Neuronal stem cell (in vitro differentiated cells): Measurements from ENCODE around the gene AURKAIP1.

Source experiments
- DNase-seq: peaks from one replicate; pipeline ENCODE4 v3.0.0-alpha.2; 2013; ENCODE audit warnings: low spot score
- H2AFZ ChIP-seq: one replicate; pipeline ENCODE4 v1.6.1; 2013; ENCODE audit warnings: mild to moderate bottlenecking, low read length, inconsistent platforms
- H2AK5ac ChIP-seq: 2 replicates; pipeline ENCODE4 v1.6.1; 2013; ENCODE audit warnings: low read depth, mild to moderate bottlenecking, inconsistent platforms, low read length, moderate library complexity, mixed read lengths
- H2BK120ac ChIP-seq: 2 replicates; pipeline ENCODE4 v1.6.1; 2013; ENCODE audit warnings: low read depth, mild to moderate bottlenecking, inconsistent platforms, low read length, moderate library complexity, mixed read lengths
- H2BK12ac ChIP-seq: one replicate; pipeline ENCODE4 v1.6.1; 2013; ENCODE audit warnings: low read length, inconsistent platforms
- H2BK15ac ChIP-seq: 2 replicates; pipeline ENCODE4 v1.6.1; 2013; ENCODE audit warnings: mild to moderate bottlenecking, low read length, inconsistent platforms, mixed read lengths
- H2BK5ac ChIP-seq: one replicate; pipeline ENCODE4 v1.6.1; 2013; ENCODE audit warnings: inconsistent platforms, mild to moderate bottlenecking, low read length, moderate library complexity
- H3K14ac ChIP-seq: one replicate; pipeline ENCODE4 v1.6.1; 2013; ENCODE audit warnings: low read length, inconsistent platforms
- H3K18ac ChIP-seq: 2 replicates; pipeline ENCODE4 v1.6.1; 2013; ENCODE audit warnings: low read length, inconsistent platforms
- H3K23ac ChIP-seq: 2 replicates; pipeline ENCODE4 v1.6.1; 2013; ENCODE audit warnings: low read depth, mild to moderate bottlenecking, mixed read lengths, low read length, inconsistent platforms; ENCODE audit not compliant: poor library complexity
- H3K27ac ChIP-seq: replicated peaks from 3 replicates; pipeline ENCODE4 v1.5.1; 2013; ENCODE audit warnings: low read length, inconsistent platforms
- H3K27me3 ChIP-seq, 3 experiments: 2 replicates each; pipeline ENCODE4 v1.6.1; 2013; ENCODE audit warnings: low read length in 3 of 3, mild to moderate bottlenecking in 2 of 3, inconsistent platforms in 1 of 3, low read depth in 1 of 3, mixed read lengths in 1 of 3, moderate library complexity in 1 of 3; ENCODE audit not compliant: control insufficient read depth in 3 of 3, insufficient read depth in 3 of 3
- H3K36me3 ChIP-seq, 2 donors: replicated peaks in 1 of 2; 2 replicates each; pipeline ENCODE4 v1.6.1; 2013; ENCODE audit warnings: low read length in 2 of 2; ENCODE audit not compliant: control insufficient read depth in 2 of 2, insufficient read depth in 2 of 2
- H3K4ac ChIP-seq: 2 replicates; pipeline ENCODE4 v1.6.1; 2013; ENCODE audit warnings: inconsistent platforms, mild to moderate bottlenecking, low read length, moderate library complexity
- H3K4me1 ChIP-seq, 2 donors: 1 replicate in 1 of 2; 2 replicates in 1 of 2; pipeline ENCODE4 v1.6.1; 2013; ENCODE audit warnings: low read length in 2 of 2, low read depth in 1 of 2; ENCODE audit not compliant: control insufficient read depth in 2 of 2, insufficient read depth in 1 of 2
- H3K4me2 ChIP-seq: one replicate; pipeline ENCODE4 v1.6.1; 2013; ENCODE audit warnings: mild to moderate bottlenecking, low read length, inconsistent platforms; ENCODE audit not compliant: insufficient read depth, poor library complexity, severe bottlenecking
- H3K4me3 ChIP-seq, 2 donors: 2 replicates each; pipeline ENCODE4 v1.5.1; 2013; ENCODE audit warnings: low read length in 2 of 2, mild to moderate bottlenecking in 2 of 2, inconsistent platforms in 1 of 2, moderate library complexity in 1 of 2
- H3K79me1 ChIP-seq: one replicate; pipeline ENCODE4 v1.6.1; 2013; ENCODE audit warnings: low read depth, mild to moderate bottlenecking, inconsistent platforms, low read length, moderate library complexity
- H3K9ac ChIP-seq: one replicate; pipeline ENCODE4 v1.6.1; 2013; ENCODE audit warnings: mild to moderate bottlenecking, low read depth, low read length, inconsistent platforms; ENCODE audit not compliant: poor library complexity
- H3K9me3 ChIP-seq, 2 donors: replicated peaks in 1 of 2; 2 replicates each; pipeline versions ENCODE3 to v1.6.1; 2013; ENCODE audit warnings: low read length in 2 of 2, mild to moderate bottlenecking in 2 of 2, inconsistent platforms in 1 of 2, low read depth in 1 of 2, mixed read lengths in 1 of 2, moderate library complexity in 1 of 2; ENCODE audit not compliant: control insufficient read depth in 2 of 2, insufficient read depth in 1 of 2
- H4K8ac ChIP-seq: one replicate; pipeline ENCODE4 v1.6.1; 2013; ENCODE audit warnings: low read depth, mild to moderate bottlenecking, inconsistent platforms, low read length, moderate library complexity
- H4K91ac ChIP-seq: one replicate; pipeline ENCODE4 v1.6.1; 2013; ENCODE audit warnings: low read length, low read depth, mild to moderate bottlenecking, inconsistent platforms; ENCODE audit not compliant: poor library complexity
- WGBS, 2 donors: extraction: QIAGEN DNeasy Blood & Tissue Kit; methylation state at CpG; one replicate each; pipeline ENCODE4 v1.1.7; 2013; ENCODE audit warnings: missing lambda C conversion rate in 2 of 2, mixed read lengths in 1 of 2; ENCODE audit not compliant: insufficient read length in 2 of 2, insufficient replicate concordance in 1 of 2; ENCODE audit errors: extremely low coverage in 2 of 2; 5-methylcytosine and 5-hydroxymethylcytosine counted together

Gene AURKAIP1

GRCh38 chr1:1399187-1399871 lies 24.3 kb upstream of the AURKAIP1 start, which contains the start of gene CCNL2:
Gene CCNL2 (minus strand): TSS chr1:1399335. CDS start chr1:1399306, 29 bp downstream.
- Histone ChIP-seq H3K4me3 (peak within 1 kb of the TSS; percentile 84 to 98), H2BK120ac (peak within 1 kb of the TSS; percentile 89), H2AK5ac (peak within 1 kb of the TSS; percentile 98), H3K9me3 (no peaks in the 10 kb centered on the region), H3K14ac (peak within 1 kb of the TSS; percentile 100), H4K8ac (peak within 1 kb of the TSS; percentile 79), H3K4me2 (peak within 1 kb of the TSS; percentile 91), H2BK15ac (peak within 1 kb of the TSS; percentile 62), H2AFZ (peak within 1 kb of the TSS; percentile 91), H3K27ac (peak within 1 kb of the TSS; percentile 34), H3K4ac (peak within 1 kb of the TSS; percentile 80), H3K79me1 (peaks cover 24% of the 10 kb centered on the region), H2BK5ac (peak within 1 kb of the TSS; percentile 79), H3K36me3 (peaks cover 48 to 78% of the 10 kb centered on the region in 2 donors), H4K91ac (peak within 1 kb of the TSS; percentile 97), H2BK12ac (peak within 1 kb of the TSS; percentile 70), H3K18ac (peak within 1 kb of the TSS; percentile 99), H3K9ac (peak within 1 kb of the TSS; percentile 100), H3K23ac (peak within 1 kb of the TSS; percentile 98), H3K4me1 (peaks cover 11 to 14% of the 10 kb centered on the region in 2 donors), H3K27me3 (no peaks in the 10 kb centered on the region)
- WGBS, 2 donors, result no CpG with 5 or more reads among the region's 86 CpGs
- DNase-seq, result peak; percentile 99

GRCh38 chr1:1398677-1399186 lies 23.7 kb upstream of the AURKAIP1 start:
- H2BK15ac ChIP-seq, result peak overlapping the region; percentile 62
- peak overlapping the region; percentile 53 for H2BK12ac ChIP-seq
- no peaks in the 10 kb centered on the region for H3K27me3 ChIP-seq
- peak overlapping the region; percentile 100 for H3K9ac ChIP-seq
- H3K36me3 ChIP-seq, result peaks cover 46 to 80% of the 10 kb centered on the region in 2 donors
- H2AK5ac ChIP-seq, result peak overlapping the region; percentile 98
- peaks cover 11 to 14% of the 10 kb centered on the region in 2 donors for H3K4me1 ChIP-seq
- no peak overlapping the region for H4K8ac ChIP-seq
- no peak overlapping the region for H3K27ac ChIP-seq
- peak overlapping the region; percentile 98 for H3K23ac ChIP-seq
- H2BK5ac ChIP-seq, result peak overlapping the region; percentile 79
- peak overlapping the region; percentile 99 for H3K18ac ChIP-seq
- WGBS, 2 donors, result no CpG with 5 or more reads among the region's 54 CpGs
- DNase-seq, result no peak
- no peaks in the 10 kb centered on the region for H3K9me3 ChIP-seq
- H2AFZ ChIP-seq, result peak overlapping the region; percentile 90
- H3K14ac ChIP-seq, result peak overlapping the region; percentile 87
- no peak overlapping the region for H4K91ac ChIP-seq
- H2BK120ac ChIP-seq, result peak overlapping the region; percentile 89
- peak overlapping the region; percentile 80 for H3K4ac ChIP-seq
- H3K4me3 ChIP-seq, result peak overlapping the region; percentile 84 to 98
- H3K79me1 ChIP-seq, result peaks cover 24% of the 10 kb centered on the region
- H3K4me2 ChIP-seq, result peak overlapping the region; percentile 90

GRCh38 chr1:1397839-1398523 lies 23.0 kb upstream of the AURKAIP1 start:
- H2AFZ ChIP-seq, result no peak overlapping the region
- H3K79me1 ChIP-seq, result peaks cover 25% of the 10 kb centered on the region
- no peak overlapping the region for H3K23ac ChIP-seq
- no peaks in the 10 kb centered on the region for H3K27me3 ChIP-seq
- DNase-seq, result no peak
- H3K14ac ChIP-seq, result no peak overlapping the region
- H3K27ac ChIP-seq, result no peak overlapping the region
- no peak overlapping the region for H3K4ac ChIP-seq
- peaks cover 0 to 3% of the 10 kb centered on the region in 2 donors for H3K9me3 ChIP-seq
- H3K18ac ChIP-seq, result no peak overlapping the region
- peaks cover 11 to 14% of the 10 kb centered on the region in 2 donors for H3K4me1 ChIP-seq
- H3K4me3 ChIP-seq, result peak overlapping the region; percentile 84 to 98
- peak overlapping the region; percentile 100 for H3K9ac ChIP-seq
- no peak overlapping the region for H2BK12ac ChIP-seq
- peaks cover 50 to 81% of the 10 kb centered on the region in 2 donors for H3K36me3 ChIP-seq
- H4K8ac ChIP-seq, result no peak overlapping the region
- no peak overlapping the region for H2BK120ac ChIP-seq
- H2AK5ac ChIP-seq, result peak overlapping the region; percentile 98
- WGBS, 2 donors, result no CpG with 5 or more reads among the region's 19 CpGs
- peak overlapping the region; percentile 90 for H3K4me2 ChIP-seq
- no peak overlapping the region for H2BK15ac ChIP-seq
- no peak overlapping the region for H4K91ac ChIP-seq
- no peak overlapping the region for H2BK5ac ChIP-seq

GRCh38 chr1:1395166-1395565 lies 20.2 kb upstream of the AURKAIP1 start:
- Histone ChIP-seq H3K9me3 (peaks cover 0 to 4% of the 10 kb centered on the region in 2 donors), H2AK5ac (no peak overlapping the region), H4K91ac (no peak overlapping the region), H3K4me3 (no peak overlapping the region), H3K36me3 (peaks cover 49 to 81% of the 10 kb centered on the region in 2 donors), H3K14ac (no peak overlapping the region), H2BK5ac (no peak overlapping the region), H4K8ac (no peak overlapping the region), H2BK12ac (no peak overlapping the region), H2BK15ac (no peak overlapping the region), H3K27me3 (no peaks in the 10 kb centered on the region), H3K79me1 (peaks cover 25% of the 10 kb centered on the region), H3K18ac (no peak overlapping the region), H3K4ac (no peak overlapping the region), H3K4me2 (no peak overlapping the region), H3K27ac (no peak overlapping the region), H3K23ac (no peak overlapping the region), H2AFZ (no peak overlapping the region), H3K9ac (no peak overlapping the region), H2BK120ac (no peak overlapping the region), H3K4me1 (peaks cover 7 to 11% of the 10 kb centered on the region in 2 donors)
- WGBS, 2 donors, result no CpG with 5 or more reads among the region's 11 CpGs
- no peak for DNase-seq
